Measurements from ENCODE around the gene KIAA0040.
"Not testable (repeated sequence)": the region's sequence is repeated elsewhere in the genome, so short reads cannot be mapped to it uniquely, and the experiment has no call there.

The KIAA0040 gene

DNA sequence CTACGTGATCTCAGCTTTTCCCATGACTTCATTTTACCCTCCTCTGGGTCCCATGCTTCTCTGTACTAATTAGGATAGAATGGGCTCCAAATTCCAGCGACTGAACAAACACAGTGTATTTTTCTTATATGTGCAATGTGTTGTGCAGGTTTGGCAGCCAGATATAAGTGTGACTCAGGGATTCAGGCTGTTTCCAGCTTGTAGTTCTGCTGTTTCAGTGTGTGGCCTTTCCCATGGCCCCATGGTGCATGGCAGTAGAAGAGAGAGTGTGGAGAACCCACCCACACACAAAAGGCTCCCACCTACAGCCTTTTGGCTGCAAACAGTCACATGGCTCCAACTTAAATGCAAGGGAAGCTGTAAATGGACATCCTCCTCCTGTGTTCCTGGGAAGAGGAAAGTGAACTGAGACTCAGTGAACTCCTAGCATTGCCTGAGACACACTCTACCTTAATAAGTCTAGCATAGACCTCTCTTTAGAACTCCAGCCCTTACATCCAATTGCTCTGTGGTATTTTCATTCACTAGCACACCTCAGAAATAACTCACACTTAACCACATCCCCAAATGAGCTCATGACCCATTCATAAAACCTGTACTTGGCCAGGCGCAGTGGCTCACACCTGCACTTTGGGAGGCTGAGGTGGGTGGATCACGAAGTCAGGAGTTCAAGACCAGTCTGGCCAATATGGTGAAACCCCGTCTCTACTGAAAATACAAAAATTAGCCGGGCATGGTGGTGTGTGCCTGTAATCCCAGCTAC is 58.7 kb downstream of the KIAA0040 start:
- FAIRE-seq = no peak

GRCh38 chr1:175132436-175132835 is 60.1 kb downstream of the KIAA0040 start:
- no peak for FAIRE-seq

DNA sequence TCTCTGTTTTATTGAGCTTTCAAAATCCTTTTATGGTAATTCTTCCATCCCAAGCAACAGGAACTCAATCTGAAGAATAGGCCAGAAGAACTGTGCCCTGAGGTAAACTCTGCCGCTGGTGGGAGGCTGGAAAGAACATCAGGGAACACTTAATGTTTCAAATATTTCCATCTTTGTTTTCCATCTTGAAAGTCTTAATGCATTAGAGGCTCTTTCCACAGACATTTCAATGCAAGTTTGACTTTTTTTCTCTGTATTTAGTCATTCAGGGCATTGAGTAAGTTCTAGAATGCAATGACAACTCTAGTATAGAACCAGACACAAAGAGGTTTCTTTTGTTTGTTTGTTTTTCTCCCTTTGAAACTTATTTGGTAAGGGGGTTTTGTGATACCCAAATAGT is 61.5 kb downstream of the KIAA0040 start:
- no peak for FAIRE-seq

GRCh38 chr1:175130649-175131045 is 61.9 kb downstream of the KIAA0040 start:
- FAIRE-seq = no peak

DNA sequence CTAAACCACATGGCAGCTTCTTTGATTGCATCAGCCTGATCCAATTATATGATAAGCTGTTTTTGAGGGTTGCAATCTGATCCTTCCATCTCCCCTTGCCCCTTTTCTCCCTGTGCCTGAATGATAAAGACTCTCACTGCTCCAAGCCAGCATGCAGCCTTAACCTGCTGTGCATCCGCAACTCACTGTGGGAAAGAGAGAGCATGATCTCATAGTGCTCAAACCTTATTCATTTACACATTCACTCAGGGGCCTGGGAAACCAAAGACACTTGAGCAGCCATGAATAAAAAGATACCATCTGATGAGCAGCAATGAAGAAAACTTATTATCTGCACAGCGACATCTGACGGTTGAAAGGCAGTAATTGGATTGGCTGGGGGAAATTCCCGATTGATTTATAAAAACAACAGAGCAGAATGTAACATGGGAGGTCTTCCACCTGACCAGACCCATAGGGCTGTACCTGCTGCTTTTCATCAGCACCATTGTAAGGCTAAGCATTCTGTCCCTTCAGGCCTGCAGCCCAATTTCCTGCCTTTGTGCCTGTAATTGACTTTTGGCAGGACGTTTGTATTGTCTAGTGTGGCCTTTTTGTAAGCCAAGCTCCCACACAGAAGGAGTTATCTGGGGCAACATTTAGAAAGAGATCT is 62.5 kb downstream of the KIAA0040 start:
- FAIRE-seq = no peak

DNA sequence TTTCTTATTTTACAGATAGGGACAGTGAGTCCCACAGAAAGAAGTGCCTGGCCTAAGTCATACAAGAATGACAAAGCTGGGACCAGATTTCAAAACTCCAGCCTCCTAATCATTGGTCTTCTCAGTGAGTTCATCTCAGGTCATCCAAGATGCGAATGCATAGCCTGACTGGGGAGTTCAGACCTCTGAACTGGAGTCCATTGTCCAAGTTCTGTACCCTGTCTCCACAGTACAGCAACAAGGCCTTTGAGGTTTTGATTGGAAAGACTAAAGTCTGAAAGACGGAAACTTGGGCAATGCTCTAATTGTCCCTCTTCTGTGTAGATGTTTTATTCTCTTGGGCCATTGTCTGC is 63.0 kb downstream of the KIAA0040 start:
- FAIRE-seq = no peak

- no peak for FAIRE-seq
These were observed 63.4 kb downstream of the KIAA0040 start for GRCh38 chr1:175129182-175129581.

- FAIRE-seq = no peak
These were observed 64.1 kb downstream of the KIAA0040 start for GRCh38 chr1:175128523-175128922.

GRCh38 chr1:175127565-175127964 is 65.0 kb downstream of the KIAA0040 start:
- no peak for FAIRE-seq

DNA sequence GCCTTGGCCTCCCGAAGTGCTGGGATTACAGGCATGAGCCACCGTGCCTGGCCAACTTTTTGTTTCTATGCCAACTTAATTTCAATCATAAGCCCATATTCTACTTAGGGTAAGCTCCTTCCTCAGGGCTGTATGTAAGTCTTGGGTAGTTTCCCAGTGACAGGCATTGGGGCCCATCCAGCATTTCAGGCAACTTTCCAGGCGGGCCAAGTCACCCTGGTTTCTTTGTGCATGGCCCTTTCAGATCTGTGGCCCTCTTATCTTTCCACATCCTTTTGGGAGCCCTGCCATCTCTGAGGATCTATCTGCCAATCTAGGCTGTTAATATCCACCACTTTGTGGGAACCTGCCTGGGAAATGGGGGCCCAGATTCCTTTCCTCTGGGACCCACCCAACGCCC is 66.2 kb downstream of the KIAA0040 start:
- no peak for FAIRE-seq

- FAIRE-seq = no peak
These were observed 67.7 kb downstream of the KIAA0040 start for GRCh38 chr1:175124861-175125260.

DNA sequence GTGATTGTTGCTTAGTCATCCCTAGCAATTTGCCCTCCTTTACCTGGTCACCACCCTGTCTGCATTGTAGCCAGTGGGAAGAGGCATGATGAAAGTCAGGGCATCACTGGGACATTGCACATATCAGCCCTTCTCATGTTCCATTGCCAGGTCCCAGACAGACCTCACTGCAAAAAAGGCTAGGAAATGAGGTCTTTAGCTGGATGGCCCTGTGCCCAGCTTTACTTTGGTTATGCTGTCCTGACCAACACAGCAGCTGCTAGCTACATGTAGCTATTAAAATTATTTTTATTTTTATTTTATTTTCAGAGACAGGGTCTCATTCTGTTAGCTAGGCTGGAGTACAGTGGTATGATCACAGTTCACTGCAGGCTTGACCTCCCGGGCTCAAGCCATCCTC is 72.1 kb downstream of the KIAA0040 start:
- no peak for FAIRE-seq

GRCh38 chr1:175118375-175119367 is 73.9 kb downstream of the KIAA0040 start:
- no peak for FAIRE-seq

DNA sequence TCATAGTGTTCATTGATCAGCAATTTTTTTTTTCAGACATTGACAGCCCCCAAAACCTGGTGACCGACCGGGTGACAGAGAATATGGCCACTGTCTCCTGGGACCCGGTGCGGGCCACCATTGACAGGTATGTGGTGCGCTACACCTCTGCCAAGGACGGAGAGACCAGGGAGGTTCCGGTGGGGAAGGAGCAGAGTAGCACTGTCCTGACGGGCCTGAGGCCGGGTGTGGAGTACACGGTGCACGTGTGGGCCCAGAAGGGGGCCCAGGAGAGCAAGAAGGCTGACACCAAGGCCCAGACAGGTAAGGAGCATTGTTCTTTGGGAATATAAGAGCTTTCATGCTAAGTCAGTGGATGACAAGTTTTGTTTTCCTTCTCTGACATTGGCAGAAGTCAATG is 75.7 kb downstream of the KIAA0040 start:
- FAIRE-seq = no peak

DNA sequence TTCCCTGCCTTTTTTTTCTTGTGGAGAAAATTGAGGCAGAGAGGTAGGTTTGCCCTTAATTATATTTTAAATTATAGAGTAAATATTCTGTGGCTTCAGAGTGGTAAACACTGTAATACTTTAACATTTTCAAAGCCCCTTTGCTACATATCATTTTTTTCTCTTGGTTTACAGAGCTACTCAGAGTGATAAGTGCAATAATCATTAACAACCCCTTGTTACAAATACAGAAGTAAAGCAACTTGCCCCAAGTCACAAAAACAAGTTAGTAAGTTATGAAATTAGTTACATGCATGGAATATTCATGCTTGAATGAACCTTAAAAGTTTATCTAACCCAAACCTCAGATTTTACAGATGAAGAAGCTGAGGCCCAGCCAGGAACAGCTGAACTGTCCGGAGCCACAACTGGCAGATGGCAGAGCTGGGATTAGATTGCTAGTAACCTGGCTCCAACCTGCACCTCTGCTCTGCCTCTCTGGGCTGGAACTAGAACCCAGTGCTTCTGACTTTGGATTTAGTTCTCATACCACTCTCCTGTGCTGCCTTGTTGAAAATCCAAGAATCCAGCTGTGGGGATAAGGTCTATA is 76.3 kb downstream of the KIAA0040 start:
- FAIRE-seq = no peak

GRCh38 chr1:175114996-175115395 is 77.6 kb downstream of the KIAA0040 start:
- no peak for FAIRE-seq

GRCh38 chr1:175108331-175108820 is 84.2 kb downstream of the KIAA0040 start:
- FAIRE-seq = not testable (repeated sequence)

All from A204.1 (cell line).